Measurements from ENCODE around the gene DDTL.
"Not testable (repeated sequence)": the region's sequence is repeated elsewhere in the genome, so short reads cannot be mapped to it uniquely, and the experiment has no call there.

GRCh38 chr22:23951383-23951782, 15.3 kb upstream of the DDTL start:
- TF ChIP-seq CTCF (conservative IDR thresholded peaks at IDR 0.05; ENCODE audit: low read depth, low read length); POLR2A (IDR thresholded peaks at IDR 0.05; ENCODE audit: low read depth, low read length); MXI1 (IDR thresholded peaks at IDR 0.05; ENCODE audit: borderline replicate concordance, low read depth, low read length); RAD21 (IDR thresholded peaks at IDR 0.05; ENCODE audit: low read length); RCOR1 (IDR thresholded peaks at IDR 0.05; ENCODE audit: insufficient replicate concordance, low read length); FOS (IDR thresholded peaks at IDR 0.05; ENCODE audit: low read depth, low read length); CEBPB (IDR thresholded peaks at IDR 0.05; ENCODE audit: low read depth, low read length): not testable (repeated sequence)
- TF ChIP-seq, protein P1, sequence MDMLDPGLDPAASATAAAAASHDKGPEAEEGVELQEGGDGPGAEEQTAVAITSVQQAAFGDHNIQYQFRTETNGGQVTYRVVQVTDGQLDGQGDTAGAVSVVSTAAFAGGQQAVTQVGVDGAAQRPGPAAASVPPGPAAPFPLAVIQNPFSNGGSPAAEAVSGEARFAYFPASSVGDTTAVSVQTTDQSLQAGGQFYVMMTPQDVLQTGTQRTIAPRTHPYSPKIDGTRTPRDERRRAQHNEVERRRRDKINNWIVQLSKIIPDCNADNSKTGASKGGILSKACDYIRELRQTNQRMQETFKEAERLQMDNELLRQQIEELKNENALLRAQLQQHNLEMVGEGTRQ (IDR thresholded peaks at IDR 0.05; ENCODE audit: low read depth, low read length), result not testable (repeated sequence)

Measured in IMR-90 (cell line).